Adipose tissue (tissue), 3 donors: ENCODE measurements around the gene MED27. TPM values are rescaled to one million over a fixed set of nuclear protein-coding genes. Genes with fewer than 3 reads are reported as not detected.
"Not testable (repeated sequence)": the region's sequence is repeated elsewhere in the genome, so short reads cannot be mapped to it uniquely, and the experiment has no call there.

ENCODE experiments used
- H3K27ac ChIP-seq: one replicate; pipeline ENCODE4 v1.5.1; 2013; ENCODE audit warnings: low read depth, low read length
- WGBS, 3 donors: extraction: QIAGEN DNeasy Blood & Tissue Kit; methylation state at CpG; one replicate each; pipeline ENCODE4 v1.1.7; 2013; 5-methylcytosine and 5-hydroxymethylcytosine counted together
- polyA plus RNA-seq, 3 donors: library from polyadenylated mRNA; stranded (reverse); fragments of 200-250 nt; gene quantifications; one replicate each; pipeline ENCODE4 v1.2.3, GENCODE V29; 2013
- donor health status: healthy with polysubstance abuse.
- donor health status: Bipolar disorder and iron deficiency.
- donor health status: healthy.

Gene MED27
- polyA plus RNA-seq, 3 donors, result 6.7 to 15.3 (median 13.0) TPM

GRCh38 chr9:131925677-131926177 lies 153.9 kb downstream of the MED27 start:
- WGBS, 3 donors, result 94 to 95% (median 95%) methylated on average over 6 of the region's 6 CpGs
- no peak overlapping the region for H3K27ac ChIP-seq

GRCh38 chr9:131923766-131924165 lies 155.9 kb downstream of the MED27 start:
- H3K27ac ChIP-seq, result no peak overlapping the region
- 98 to 99% (median 98%) methylated on average over 4 of the region's 4 CpGs for WGBS, 3 donors

GRCh38 chr9:131923132-131923671 lies 156.5 kb downstream of the MED27 start:
- 92 to 95% (median 94%) methylated on average over 3 of the region's 3 CpGs for WGBS, 3 donors
- no peak overlapping the region for H3K27ac ChIP-seq

GRCh38 chr9:131921635-131922034 lies 158.0 kb downstream of the MED27 start:
- H3K27ac ChIP-seq, result not testable (repeated sequence)
- WGBS, 3 donors, result 92 to 99% (median 98%) methylated on average over 5 of the region's 5 CpGs

GRCh38 chr9:131919216-131919615 lies 160.5 kb downstream of the MED27 start:
- 57 to 82% (median 73%) methylated on average over 1 of the region's 1 CpG for WGBS, 3 donors
- H3K27ac ChIP-seq, result no peak overlapping the region

- WGBS, 3 donors, result 91% methylated on average over 5 of the region's 5 CpGs
These were observed 161.2 kb downstream of the MED27 start for GRCh38 chr9:131918481-131918880.

GRCh38 chr9:131917009-131917408 lies 162.7 kb downstream of the MED27 start:
- H3K27ac ChIP-seq, result no peak overlapping the region
- WGBS, 3 donors, result 92 to 100% (median 97%) methylated on average over 2 of the region's 2 CpGs

More at GRCh38 chr9:131918481-131918880, 161.2 kb downstream of the MED27 start:
- no peak overlapping the region for H3K27ac ChIP-seq

GRCh38 chr9:131915181-131915580 lies 164.5 kb downstream of the MED27 start:
- WGBS, 3 donors, result 93 to 94% (median 94%) methylated on average over 2 of the region's 2 CpGs
- no peak overlapping the region for H3K27ac ChIP-seq

- H3K27ac ChIP-seq, result no peak overlapping the region
- WGBS, 3 donors, result 87 to 97% (median 94%) methylated on average over 3 of the region's 3 CpGs
These were observed 167.0 kb downstream of the MED27 start for GRCh38 chr9:131912671-131913070.

GRCh38 chr9:131912069-131912468 lies 167.6 kb downstream of the MED27 start:
- no peak overlapping the region for H3K27ac ChIP-seq
- 85 to 100% (median 96%) methylated on average over 1 of the region's 1 CpG for WGBS, 3 donors

GRCh38 chr9:131910572-131910971 lies 169.1 kb downstream of the MED27 start:
- 78 to 91% (median 90%) methylated on average over 7 of the region's 7 CpGs for WGBS, 3 donors
- no peak overlapping the region for H3K27ac ChIP-seq

- H3K27ac ChIP-seq, result no peak overlapping the region
- 92 to 94% (median 92%) methylated on average over 3 of the region's 3 CpGs for WGBS, 3 donors
These were observed 174.5 kb downstream of the MED27 start for GRCh38 chr9:131905144-131905543.

- H3K27ac ChIP-seq, result no peak overlapping the region
- WGBS, 3 donors, result 89 to 91% (median 91%) methylated on average over 20 of the region's 20 CpGs
These were observed 180.1 kb downstream of the MED27 start for GRCh38 chr9:131899296-131900228.

GRCh38 chr9:131892902-131893500 lies 186.7 kb downstream of the MED27 start:
- 83 to 89% (median 84%) methylated on average over 9 of the region's 9 CpGs for WGBS, 3 donors
- H3K27ac ChIP-seq, result no peak overlapping the region

GRCh38 chr9:131892162-131892707 lies 187.4 kb downstream of the MED27 start:
- no peak overlapping the region for H3K27ac ChIP-seq
- 77 to 93% (median 90%) methylated on average over 5 of the region's 5 CpGs for WGBS, 3 donors

GRCh38 chr9:131891598-131891997 lies 188.1 kb downstream of the MED27 start:
- no peak overlapping the region for H3K27ac ChIP-seq

GRCh38 chr9:131889437-131890251 lies 190.0 kb downstream of the MED27 start:
- 79 to 84% (median 81%) methylated on average over 11 of the region's 11 CpGs for WGBS, 3 donors
- no peak overlapping the region for H3K27ac ChIP-seq

More at GRCh38 chr9:131891598-131891997, 188.1 kb downstream of the MED27 start:
- WGBS, 3 donors, result 85 to 91% (median 88%) methylated on average over 8 of the region's 8 CpGs

GRCh38 chr9:131888923-131889322 lies 190.7 kb downstream of the MED27 start:
- H3K27ac ChIP-seq, result no peak overlapping the region
- WGBS, 3 donors, result 85 to 92% (median 90%) methylated on average over 2 of the region's 2 CpGs
